ENCODE data around the gene CST4.
"Not testable (repeated sequence)": the region's sequence is repeated elsewhere in the genome, so short reads cannot be mapped to it uniquely, and the experiment has no call there.

Gene CST4

GRCh38 chr20:23688684-23689398, at the start of gene CST4:
TSS of gene CST4 (minus strand) at chr20:23689038. CDS start at chr20:23688969, 69 bp downstream.
- not testable (repeated sequence) for H3K27ac ChIP-seq (ENCODE audit: low read length); H3K36me3 ChIP-seq (ENCODE audit: control insufficient read depth, low read depth, low read length); H3K9me3 ChIP-seq (ENCODE audit: control insufficient read depth, low read depth, low read length); H3K4me1 ChIP-seq (ENCODE audit: control insufficient read depth, low read depth, low read length); H3K27me3 ChIP-seq (ENCODE audit: control insufficient read depth, insufficient read depth, low read length); H3K4me3 ChIP-seq (ENCODE audit: low read length); H3K9ac ChIP-seq (ENCODE audit: low read length)

GRCh38 chr20:23735391-23735790, 46.6 kb upstream of the CST4 start:
- not testable (repeated sequence) for H3K27ac ChIP-seq (ENCODE audit: low read length); H3K27me3 ChIP-seq (ENCODE audit: control insufficient read depth, insufficient read depth, low read length); H3K4me3 ChIP-seq (ENCODE audit: low read length); H3K9me3 ChIP-seq (ENCODE audit: control insufficient read depth, low read depth, low read length); H3K36me3 ChIP-seq (ENCODE audit: control insufficient read depth, low read depth, low read length); H3K4me1 ChIP-seq (ENCODE audit: control insufficient read depth, low read depth, low read length); H3K9ac ChIP-seq (ENCODE audit: low read length)

DNA sequence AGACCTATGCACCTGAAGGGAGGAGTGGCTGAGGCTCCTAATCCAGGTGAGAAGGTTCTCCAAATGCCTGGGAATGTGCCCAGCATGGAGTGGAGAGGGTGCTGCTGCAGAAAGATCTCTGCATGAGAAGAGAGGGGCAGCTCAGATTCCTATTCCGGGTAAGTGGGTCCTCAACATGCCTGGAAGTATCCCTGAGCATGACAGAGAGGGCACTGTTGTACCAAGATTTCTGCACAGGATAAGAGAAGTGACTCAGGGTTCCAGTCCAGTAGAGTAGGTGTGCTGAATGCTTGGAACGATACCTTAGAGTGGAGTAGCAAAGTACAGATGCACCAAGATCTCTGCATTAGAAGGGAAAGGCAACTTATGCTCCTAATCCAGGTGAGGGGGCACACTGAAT, 46.1 kb upstream of the CST4 start:
- not testable (repeated sequence) for H3K36me3 ChIP-seq (ENCODE audit: control insufficient read depth, low read depth, low read length); H3K4me3 ChIP-seq (ENCODE audit: low read length); H3K27ac ChIP-seq (ENCODE audit: low read length); H3K4me1 ChIP-seq (ENCODE audit: control insufficient read depth, low read depth, low read length); H3K9me3 ChIP-seq (ENCODE audit: control insufficient read depth, low read depth, low read length); H3K9ac ChIP-seq (ENCODE audit: low read length); H3K27me3 ChIP-seq (ENCODE audit: control insufficient read depth, insufficient read depth, low read length)

DNA sequence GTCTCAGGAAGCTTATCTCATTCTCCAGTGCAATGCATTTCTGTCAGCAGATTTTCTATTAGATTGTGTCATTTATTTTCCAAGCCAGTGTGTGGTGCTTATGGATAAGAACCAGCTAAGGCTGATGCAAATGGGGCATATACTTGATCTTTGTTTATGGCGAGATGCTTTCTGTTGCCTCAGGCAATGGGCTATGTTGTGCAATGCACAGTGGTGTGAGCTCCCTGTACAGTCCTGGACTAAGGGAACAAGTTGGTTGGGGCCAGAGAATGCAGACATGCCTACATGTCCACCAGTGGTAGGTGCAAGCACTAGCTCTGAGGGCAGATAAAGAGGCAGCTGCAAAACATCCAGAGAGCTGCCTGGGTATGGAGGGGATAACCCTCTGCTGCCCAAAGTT, 45.6 kb upstream of the CST4 start:
- H3K27ac ChIP-seq (ENCODE audit: low read length); H3K4me3 ChIP-seq (ENCODE audit: low read length); H3K27me3 ChIP-seq (ENCODE audit: control insufficient read depth, insufficient read depth, low read length); H3K36me3 ChIP-seq (ENCODE audit: control insufficient read depth, low read depth, low read length); H3K4me1 ChIP-seq (ENCODE audit: control insufficient read depth, low read depth, low read length); H3K9ac ChIP-seq (ENCODE audit: low read length); H3K9me3 ChIP-seq (ENCODE audit: control insufficient read depth, low read depth, low read length): not testable (repeated sequence)

DNA sequence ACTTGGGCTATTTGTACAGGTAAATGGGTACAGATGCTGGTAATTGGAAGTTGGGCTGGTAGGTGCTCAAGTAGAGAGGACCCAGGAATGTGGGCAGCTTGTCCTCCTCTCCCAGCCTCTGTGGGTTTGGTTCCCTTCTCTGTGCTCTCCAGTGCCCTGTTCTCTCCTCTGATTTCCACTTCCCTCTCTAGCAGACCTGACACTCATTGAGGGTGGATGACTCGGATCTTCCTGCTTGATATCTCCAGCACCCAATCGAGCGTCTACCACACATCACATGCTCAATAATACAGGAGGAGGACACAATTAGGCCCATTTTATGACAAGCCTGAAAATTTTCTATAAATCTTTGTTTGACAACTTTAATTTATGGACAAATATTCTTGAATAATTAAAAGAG, 38.2 kb upstream of the CST4 start:
- H3K4me3 ChIP-seq (ENCODE audit: low read length), result no peak overlapping the region
- no peaks in the 10 kb centered on the region for H3K4me1 ChIP-seq (ENCODE audit: control insufficient read depth, low read depth, low read length)
- no peak overlapping the region for H3K27ac ChIP-seq (ENCODE audit: low read length)
- no peak overlapping the region for H3K9ac ChIP-seq (ENCODE audit: low read length)
- H3K9me3 ChIP-seq (ENCODE audit: control insufficient read depth, low read depth, low read length), result no peaks in the 10 kb centered on the region
- H3K36me3 ChIP-seq (ENCODE audit: control insufficient read depth, low read depth, low read length), result no peaks in the 10 kb centered on the region
- no peaks in the 10 kb centered on the region for H3K27me3 ChIP-seq (ENCODE audit: control insufficient read depth, insufficient read depth, low read length)

DNA sequence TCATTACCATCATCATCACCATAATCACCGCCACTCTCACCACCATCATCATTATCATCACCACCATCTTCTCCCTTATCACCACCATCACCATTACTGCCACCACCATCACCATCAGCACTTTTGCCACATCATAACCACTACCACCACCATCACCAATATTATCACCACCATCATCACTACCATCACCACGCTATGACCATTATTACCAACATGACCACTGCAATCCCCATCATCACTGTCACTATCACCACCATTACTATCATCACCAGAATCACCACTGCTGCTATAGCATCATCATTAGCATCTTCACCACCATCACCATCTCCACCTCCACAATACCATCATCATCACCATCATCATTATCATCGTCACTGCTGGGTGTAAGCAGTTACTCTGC, 36.3 kb upstream of the CST4 start:
- Histone ChIP-seq H3K27ac (ENCODE audit: low read length) (no peak overlapping the region), H3K27me3 (ENCODE audit: control insufficient read depth, insufficient read depth, low read length) (no peaks in the 10 kb centered on the region), H3K36me3 (ENCODE audit: control insufficient read depth, low read depth, low read length) (no peaks in the 10 kb centered on the region), H3K4me3 (ENCODE audit: low read length) (no peak overlapping the region), H3K4me1 (ENCODE audit: control insufficient read depth, low read depth, low read length) (no peaks in the 10 kb centered on the region), H3K9ac (ENCODE audit: low read length) (no peak overlapping the region), H3K9me3 (ENCODE audit: control insufficient read depth, low read depth, low read length) (no peaks in the 10 kb centered on the region)

GRCh38 chr20:23723659-23724307, 34.9 kb upstream of the CST4 start:
- H3K9me3 ChIP-seq (ENCODE audit: control insufficient read depth, low read depth, low read length); H3K9ac ChIP-seq (ENCODE audit: low read length); H3K4me3 ChIP-seq (ENCODE audit: low read length); H3K27ac ChIP-seq (ENCODE audit: low read length); H3K4me1 ChIP-seq (ENCODE audit: control insufficient read depth, low read depth, low read length); H3K27me3 ChIP-seq (ENCODE audit: control insufficient read depth, insufficient read depth, low read length); H3K36me3 ChIP-seq (ENCODE audit: control insufficient read depth, low read depth, low read length): not testable (repeated sequence)

DNA sequence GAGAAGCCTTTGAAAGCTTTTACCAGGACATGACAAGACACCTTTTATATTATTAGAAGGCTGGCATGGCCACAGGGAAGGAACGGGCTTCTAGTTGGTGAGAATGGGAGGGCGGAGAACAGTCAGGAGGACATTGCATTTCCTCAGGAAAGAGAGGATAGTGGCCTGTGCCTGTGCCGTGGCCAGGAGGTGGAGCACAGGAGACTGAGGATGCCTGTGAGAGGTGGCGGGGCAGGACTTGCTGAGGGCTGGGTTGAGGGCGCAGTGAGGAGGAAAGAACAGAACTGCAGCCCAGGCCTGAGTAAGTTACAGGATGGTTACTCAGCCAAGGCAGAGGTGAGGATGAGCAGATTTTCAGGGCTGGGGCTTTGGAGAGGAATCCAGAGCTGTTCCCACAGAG, 34.0 kb upstream of the CST4 start:
- not testable (repeated sequence) for H3K36me3 ChIP-seq (ENCODE audit: control insufficient read depth, low read depth, low read length); H3K27me3 ChIP-seq (ENCODE audit: control insufficient read depth, insufficient read depth, low read length); H3K4me3 ChIP-seq (ENCODE audit: low read length); H3K9me3 ChIP-seq (ENCODE audit: control insufficient read depth, low read depth, low read length); H3K4me1 ChIP-seq (ENCODE audit: control insufficient read depth, low read depth, low read length); H3K9ac ChIP-seq (ENCODE audit: low read length); H3K27ac ChIP-seq (ENCODE audit: low read length)

DNA sequence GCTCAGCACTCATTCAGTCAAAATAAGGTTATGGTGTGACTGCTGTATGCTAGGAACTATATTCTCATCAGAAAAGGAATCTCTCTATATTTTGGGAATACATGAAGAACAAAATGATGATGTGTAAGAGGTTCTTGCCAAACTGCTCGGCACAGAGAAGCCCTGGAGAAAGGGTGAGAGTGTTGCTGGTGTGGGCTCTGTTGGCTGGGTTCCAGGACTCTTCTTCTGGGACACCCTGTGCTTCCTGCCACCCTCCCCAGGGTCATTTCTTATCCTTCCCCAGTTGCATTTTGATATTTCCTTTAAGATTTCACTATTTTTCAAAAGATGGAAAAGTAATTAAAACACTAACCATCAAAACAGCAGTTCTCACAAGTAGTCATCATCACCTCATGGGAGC, 33.1 kb upstream of the CST4 start:
- Histone ChIP-seq H3K27ac (ENCODE audit: low read length) (no peak overlapping the region), H3K9ac (ENCODE audit: low read length) (no peak overlapping the region), H3K27me3 (ENCODE audit: control insufficient read depth, insufficient read depth, low read length) (no peaks in the 10 kb centered on the region), H3K9me3 (ENCODE audit: control insufficient read depth, low read depth, low read length) (no peaks in the 10 kb centered on the region), H3K4me1 (ENCODE audit: control insufficient read depth, low read depth, low read length) (no peaks in the 10 kb centered on the region), H3K36me3 (ENCODE audit: control insufficient read depth, low read depth, low read length) (no peaks in the 10 kb centered on the region), H3K4me3 (ENCODE audit: low read length) (no peak overlapping the region)

DNA sequence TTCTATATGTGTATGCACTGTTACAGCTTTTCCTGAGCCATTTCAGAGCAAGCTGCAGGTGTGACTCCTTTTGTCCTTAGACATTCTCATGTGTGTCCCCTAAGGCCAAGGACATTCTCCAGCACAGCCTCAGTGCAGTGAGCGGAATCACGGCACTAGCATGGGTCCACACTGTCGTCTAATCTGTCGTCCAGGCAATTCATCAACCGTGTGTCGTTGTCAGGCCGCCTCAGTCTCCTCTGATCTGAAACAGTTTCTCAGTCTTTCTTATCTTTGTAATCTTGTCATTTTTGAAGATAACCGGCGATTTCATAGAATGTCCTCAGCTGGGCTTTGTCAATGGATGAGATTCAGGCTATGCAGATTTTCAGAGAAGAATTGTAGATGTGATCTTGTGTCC, 30.5 kb upstream of the CST4 start:
- not testable (repeated sequence) for H3K9ac ChIP-seq (ENCODE audit: low read length); H3K4me3 ChIP-seq (ENCODE audit: low read length); H3K4me1 ChIP-seq (ENCODE audit: control insufficient read depth, low read depth, low read length); H3K27ac ChIP-seq (ENCODE audit: low read length); H3K27me3 ChIP-seq (ENCODE audit: control insufficient read depth, insufficient read depth, low read length); H3K36me3 ChIP-seq (ENCODE audit: control insufficient read depth, low read depth, low read length); H3K9me3 ChIP-seq (ENCODE audit: control insufficient read depth, low read depth, low read length)

DNA sequence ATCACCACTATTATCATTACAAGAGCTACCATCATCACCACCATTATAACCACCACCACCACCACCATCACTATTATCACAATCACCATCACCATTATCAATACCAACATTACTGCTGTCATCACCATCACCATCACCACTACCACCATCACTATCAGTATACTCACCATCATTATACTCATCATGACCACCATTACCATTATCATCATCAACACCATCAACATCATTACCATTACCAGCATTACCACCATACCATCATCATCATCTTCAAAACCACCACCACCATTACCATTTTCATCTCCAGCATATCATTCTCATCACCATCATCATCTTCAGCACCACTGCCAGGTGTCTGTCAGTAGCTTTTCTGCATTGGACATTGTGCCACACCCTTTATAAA, 22.9 kb upstream of the CST4 start:
- not testable (repeated sequence) for H3K9me3 ChIP-seq (ENCODE audit: control insufficient read depth, low read depth, low read length); H3K4me1 ChIP-seq (ENCODE audit: control insufficient read depth, low read depth, low read length); H3K4me3 ChIP-seq (ENCODE audit: low read length); H3K9ac ChIP-seq (ENCODE audit: low read length); H3K27me3 ChIP-seq (ENCODE audit: control insufficient read depth, insufficient read depth, low read length); H3K36me3 ChIP-seq (ENCODE audit: control insufficient read depth, low read depth, low read length); H3K27ac ChIP-seq (ENCODE audit: low read length)

DNA sequence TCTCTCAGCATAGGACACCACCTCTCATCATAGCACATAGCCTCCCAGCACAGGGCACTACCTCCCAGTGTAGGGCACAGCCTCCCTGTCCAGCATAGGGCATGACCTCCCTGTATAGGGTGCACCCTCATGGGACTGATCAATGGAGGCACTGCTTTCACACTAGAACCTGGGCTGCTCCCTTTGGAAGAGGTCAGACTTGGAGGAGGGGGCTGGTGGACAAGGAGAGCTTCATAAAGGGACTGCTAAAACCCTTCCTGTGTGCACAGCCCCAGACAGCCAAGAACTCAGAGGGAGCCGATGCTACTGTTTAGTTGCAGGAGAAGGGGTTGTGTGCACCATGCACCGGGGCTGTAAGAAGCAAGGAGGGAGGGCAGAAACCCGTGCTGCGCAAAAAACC, 21.9 kb upstream of the CST4 start:
- Histone ChIP-seq H3K27me3 (ENCODE audit: control insufficient read depth, insufficient read depth, low read length) (no peaks in the 10 kb centered on the region), H3K36me3 (ENCODE audit: control insufficient read depth, low read depth, low read length) (no peaks in the 10 kb centered on the region), H3K4me1 (ENCODE audit: control insufficient read depth, low read depth, low read length) (no peaks in the 10 kb centered on the region), H3K9me3 (ENCODE audit: control insufficient read depth, low read depth, low read length) (no peaks in the 10 kb centered on the region), H3K9ac (ENCODE audit: low read length) (no peak overlapping the region), H3K4me3 (ENCODE audit: low read length) (no peak overlapping the region), H3K27ac (ENCODE audit: low read length) (no peak overlapping the region)
